Measurements from ENCODE around the gene ERCC4.
A peak's percentile ranks its signal among the peaks of the same experiment; 100 is the strongest.

DNA sequence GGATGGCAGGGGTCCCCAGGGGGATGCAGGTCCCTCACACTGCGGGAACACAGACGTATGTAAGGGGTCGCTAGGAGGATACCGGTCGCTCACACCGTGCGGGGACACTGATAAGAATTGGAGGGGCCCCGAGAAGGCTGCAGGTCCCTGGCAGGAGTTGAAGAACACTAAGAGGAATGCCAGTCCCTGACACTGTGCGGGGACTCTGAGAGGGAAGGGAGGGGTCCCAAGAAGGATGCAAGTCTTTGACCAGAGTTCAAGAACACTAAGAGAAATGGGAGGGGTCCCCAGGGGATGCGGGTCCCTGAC lies 510 bp downstream of the ERCC4 start:
- TF ChIP-seq, protein P1, sequence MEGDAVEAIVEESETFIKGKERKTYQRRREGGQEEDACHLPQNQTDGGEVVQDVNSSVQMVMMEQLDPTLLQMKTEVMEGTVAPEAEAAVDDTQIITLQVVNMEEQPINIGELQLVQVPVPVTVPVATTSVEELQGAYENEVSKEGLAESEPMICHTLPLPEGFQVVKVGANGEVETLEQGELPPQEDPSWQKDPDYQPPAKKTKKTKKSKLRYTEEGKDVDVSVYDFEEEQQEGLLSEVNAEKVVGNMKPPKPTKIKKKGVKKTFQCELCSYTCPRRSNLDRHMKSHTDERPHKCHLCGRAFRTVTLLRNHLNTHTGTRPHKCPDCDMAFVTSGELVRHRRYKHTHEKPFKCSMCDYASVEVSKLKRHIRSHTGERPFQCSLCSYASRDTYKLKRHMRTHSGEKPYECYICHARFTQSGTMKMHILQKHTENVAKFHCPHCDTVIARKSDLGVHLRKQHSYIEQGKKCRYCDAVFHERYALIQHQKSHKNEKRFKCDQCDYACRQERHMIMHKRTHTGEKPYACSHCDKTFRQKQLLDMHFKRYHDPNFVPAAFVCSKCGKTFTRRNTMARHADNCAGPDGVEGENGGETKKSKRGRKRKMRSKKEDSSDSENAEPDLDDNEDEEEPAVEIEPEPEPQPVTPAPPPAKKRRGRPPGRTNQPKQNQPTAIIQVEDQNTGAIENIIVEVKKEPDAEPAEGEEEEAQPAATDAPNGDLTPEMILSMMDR (conservative IDR thresholded peaks at IDR 0.05), result no peak
- peak; percentile 6; the same call in 1 of the 2 replicates for TF ChIP-seq ZFX (IDR thresholded peaks at IDR 0.05)
